ENCODE results near the gene COPS4. TPM values are rescaled to one million over a fixed set of nuclear protein-coding genes. Genes with fewer than 3 reads are reported as not detected.

The COPS4 gene
- total RNA-seq, 2 donors from 2014 or later, result 50.5 to 56.9 TPM

DNA sequence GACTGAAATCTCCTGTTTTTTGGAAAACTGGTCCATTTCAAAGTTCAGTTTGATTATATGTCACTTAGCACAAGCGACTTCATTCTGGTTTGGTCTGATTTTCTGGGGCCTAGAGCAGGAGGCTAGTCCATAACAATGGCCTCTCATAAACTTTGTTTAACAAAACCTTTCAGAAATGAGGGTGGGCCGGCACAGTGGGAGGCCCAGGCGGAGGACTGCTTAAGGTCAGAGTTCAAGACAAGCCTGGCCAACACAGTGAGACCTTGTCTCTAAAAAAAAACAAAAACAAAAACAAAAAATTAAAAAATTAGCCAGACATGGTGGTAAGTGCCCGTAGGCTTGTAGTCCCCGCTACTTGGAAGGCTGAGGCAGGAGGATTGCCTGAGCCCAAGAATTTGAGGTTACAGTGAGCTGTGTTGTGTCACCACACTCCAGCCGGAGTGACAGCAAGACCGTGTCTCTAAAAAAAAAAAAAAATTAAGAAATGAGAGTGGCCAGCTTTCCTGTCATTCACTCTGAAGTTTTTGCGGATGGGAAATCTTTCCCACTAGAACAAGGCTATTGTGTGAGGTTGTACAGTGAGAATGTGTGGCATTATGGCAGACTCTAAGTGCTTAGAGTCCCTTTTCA lies 80.8 kb downstream of the COPS4 start:
- no peaks in the 10 kb centered on the region for H3K9me3 ChIP-seq
- H3K27me3 ChIP-seq (replicated peaks; ENCODE audit: insufficient read depth), result no peaks in the 10 kb centered on the region
- 78% methylated on average over 8 of the region's 8 CpGs for WGBS
- TF ChIP-seq, protein P1, sequence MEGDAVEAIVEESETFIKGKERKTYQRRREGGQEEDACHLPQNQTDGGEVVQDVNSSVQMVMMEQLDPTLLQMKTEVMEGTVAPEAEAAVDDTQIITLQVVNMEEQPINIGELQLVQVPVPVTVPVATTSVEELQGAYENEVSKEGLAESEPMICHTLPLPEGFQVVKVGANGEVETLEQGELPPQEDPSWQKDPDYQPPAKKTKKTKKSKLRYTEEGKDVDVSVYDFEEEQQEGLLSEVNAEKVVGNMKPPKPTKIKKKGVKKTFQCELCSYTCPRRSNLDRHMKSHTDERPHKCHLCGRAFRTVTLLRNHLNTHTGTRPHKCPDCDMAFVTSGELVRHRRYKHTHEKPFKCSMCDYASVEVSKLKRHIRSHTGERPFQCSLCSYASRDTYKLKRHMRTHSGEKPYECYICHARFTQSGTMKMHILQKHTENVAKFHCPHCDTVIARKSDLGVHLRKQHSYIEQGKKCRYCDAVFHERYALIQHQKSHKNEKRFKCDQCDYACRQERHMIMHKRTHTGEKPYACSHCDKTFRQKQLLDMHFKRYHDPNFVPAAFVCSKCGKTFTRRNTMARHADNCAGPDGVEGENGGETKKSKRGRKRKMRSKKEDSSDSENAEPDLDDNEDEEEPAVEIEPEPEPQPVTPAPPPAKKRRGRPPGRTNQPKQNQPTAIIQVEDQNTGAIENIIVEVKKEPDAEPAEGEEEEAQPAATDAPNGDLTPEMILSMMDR (IDR thresholded peaks at IDR 0.05), result no peak
- TF ChIP-seq POLR2A (IDR thresholded peaks at IDR 0.05) (no peak), POLR2AphosphoS5 (IDR thresholded peaks at IDR 0.05) (no peak)
- H3K4me1 ChIP-seq (replicated peaks), result no peaks in the 10 kb centered on the region
- H3K4me3 ChIP-seq, result no peak overlapping the region
- intact Hi-C loops (cut with DNase I), result no loop called here
- H3K36me3 ChIP-seq, result no peaks in the 10 kb centered on the region
- no peak overlapping the region for H3K27ac ChIP-seq
- DNase-seq (ENCODE audit: low spot score), result no peak

DNA sequence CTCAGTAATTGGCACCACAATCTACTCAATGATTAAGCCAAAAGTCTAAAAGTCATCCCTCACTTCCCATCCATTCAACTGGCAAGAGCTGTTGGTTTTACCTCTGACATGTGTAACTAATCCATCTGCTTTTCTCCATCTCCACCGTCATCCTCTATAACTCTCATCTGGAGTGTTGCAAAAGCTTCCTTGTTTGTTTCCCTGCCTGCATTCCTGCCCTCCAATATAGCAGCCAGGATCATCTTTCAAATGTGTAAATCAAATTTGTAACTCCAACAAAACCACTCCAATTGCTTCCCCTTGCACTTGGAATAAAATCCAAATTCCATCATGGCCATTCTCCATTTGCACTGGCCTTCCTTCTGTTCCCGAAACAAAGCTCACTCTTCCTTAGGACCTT lies 83.9 kb downstream of the COPS4 start:
- WGBS, result 63% methylated on average over 2 of the region's 2 CpGs
- H3K4me1 ChIP-seq (replicated peaks), result no peaks in the 10 kb centered on the region
- no peaks in the 10 kb centered on the region for H3K27me3 ChIP-seq (replicated peaks; ENCODE audit: insufficient read depth)
- TF ChIP-seq, protein P1 (IDR thresholded peaks at IDR 0.05), result no peak
- TF ChIP-seq POLR2AphosphoS5 (IDR thresholded peaks at IDR 0.05) (no peak), POLR2A (IDR thresholded peaks at IDR 0.05) (no peak)
- H3K36me3 ChIP-seq, result no peaks in the 10 kb centered on the region
- no peak overlapping the region for H3K27ac ChIP-seq
- H3K4me3 ChIP-seq, result no peak overlapping the region
- intact Hi-C loops (cut with DNase I), result no loop called here
- DNase-seq (ENCODE audit: low spot score), result no peak
- no peaks in the 10 kb centered on the region for H3K9me3 ChIP-seq

DNA sequence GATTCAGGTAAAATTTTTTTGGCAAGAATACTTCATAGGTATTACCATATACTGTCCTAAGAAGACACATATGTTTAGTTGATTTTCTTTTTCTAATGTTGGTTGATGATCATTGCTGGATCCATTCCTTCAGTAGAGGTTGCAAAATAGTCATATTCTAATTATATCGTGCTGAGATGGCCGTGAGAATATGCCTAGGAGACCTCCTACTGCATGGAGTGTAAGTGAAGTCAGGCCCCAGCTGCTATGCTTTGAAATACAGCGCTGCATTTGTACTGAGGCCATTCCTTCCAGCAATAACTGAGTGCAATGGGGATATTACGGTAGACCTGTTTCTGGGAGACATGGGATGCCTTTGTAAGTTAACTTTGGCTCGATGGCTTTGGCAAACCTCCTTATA lies 86.3 kb downstream of the COPS4 start:
- 89% methylated on average over 5 of the region's 5 CpGs for WGBS
- DNase-seq (ENCODE audit: low spot score), result no peak
- no peaks in the 10 kb centered on the region for H3K36me3 ChIP-seq
- intact Hi-C loops (cut with DNase I), result no loop called here
- TF ChIP-seq POLR2A (IDR thresholded peaks at IDR 0.05), result no peak
- TF ChIP-seq, protein P1 (IDR thresholded peaks at IDR 0.05), result no peak
- TF ChIP-seq POLR2AphosphoS5 (IDR thresholded peaks at IDR 0.05), result no peak
- no peak overlapping the region for H3K4me3 ChIP-seq
- H3K27ac ChIP-seq, result no peak overlapping the region
- no peaks in the 10 kb centered on the region for H3K4me1 ChIP-seq (replicated peaks)
- H3K27me3 ChIP-seq (replicated peaks; ENCODE audit: insufficient read depth), result no peaks in the 10 kb centered on the region
- H3K9me3 ChIP-seq, result no peaks in the 10 kb centered on the region

DNA sequence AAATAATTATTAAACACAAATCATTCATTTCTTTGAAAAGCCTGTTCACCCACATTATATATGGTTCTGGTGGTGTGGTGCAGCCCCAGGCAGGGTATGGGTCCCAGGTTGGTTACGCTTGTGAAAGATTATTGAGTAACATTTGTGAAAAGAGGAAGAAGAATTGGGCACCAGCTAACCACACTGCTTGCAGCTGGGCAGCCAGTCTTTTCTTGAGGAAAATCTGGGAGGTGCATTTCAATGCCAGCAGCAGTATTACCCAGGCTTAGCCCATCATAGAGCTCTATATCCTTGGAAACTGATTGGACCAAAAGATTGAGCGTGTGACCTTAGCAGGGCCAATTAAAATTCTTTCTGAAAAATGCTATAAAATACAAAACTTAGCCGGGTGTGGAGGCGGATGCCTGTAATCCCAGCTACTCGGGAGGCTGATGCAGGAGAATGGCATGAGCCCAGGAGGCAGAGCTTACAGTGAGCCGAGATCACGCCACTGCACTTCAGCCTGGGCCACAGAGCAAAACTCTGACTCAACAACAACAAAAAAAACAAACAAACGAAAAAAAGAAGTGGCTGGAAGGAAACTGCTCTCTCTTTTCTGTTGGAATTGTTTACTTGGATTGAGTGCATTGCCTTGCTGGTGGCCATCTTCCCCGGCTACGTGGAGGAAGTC lies 89.3 kb downstream of the COPS4 start:
- Histone ChIP-seq H3K27ac (no peak overlapping the region), H3K36me3 (no peaks in the 10 kb centered on the region), H3K4me3 (no peak overlapping the region), H3K9me3 (no peaks in the 10 kb centered on the region), H3K27me3 (replicated peaks; ENCODE audit: insufficient read depth) (no peaks in the 10 kb centered on the region), H3K4me1 (replicated peaks) (no peaks in the 10 kb centered on the region)
- 73% methylated on average over 10 of the region's 10 CpGs for WGBS
- no peak for TF ChIP-seq POLR2A (IDR thresholded peaks at IDR 0.05)
- TF ChIP-seq, protein P1 (IDR thresholded peaks at IDR 0.05), result no peak
- TF ChIP-seq POLR2AphosphoS5 (IDR thresholded peaks at IDR 0.05), result no peak
- DNase-seq (ENCODE audit: low spot score), result no peak
- intact Hi-C loops (cut with DNase I), result no loop called here

Small RNAs within 50 kb of the gene (small RNA-seq; reads per million reads assigned to genes)
- gene RNU6-615P, result 0 reads per million in 2 donors

Other genes with a start within 250 kb of the COPS4 start
- gene SCD5, start 236.4 kb upstream of the COPS4 start, total RNA-seq, result 100 to 1,000 TPM in 1 of 2 donors, 10 to 100 TPM in 1; 24.0 to 122 TPM
- gene SEC31A, start 144.0 kb upstream of the COPS4 start, total RNA-seq, result 100 to 1,000 TPM; 191 to 196 TPM
- gene THAP9, start 134.4 kb upstream of the COPS4 start, total RNA-seq, result 1 to 10 TPM; 7.6 to 8.6 TPM
- 10 to 100 TPM in 1 of 2 donors, 1 to 10 TPM in 1; 9.7 to 13.9 TPM for gene LIN54, start 24.4 kb upstream of the COPS4 start, total RNA-seq
- 1 to 10 TPM; 2.6 to 3.9 TPM for gene PLAC8, start 79.5 kb downstream of the COPS4 start, total RNA-seq
- gene COQ2, start 249.6 kb downstream of the COPS4 start, total RNA-seq, result 10 to 100 TPM; 12.8 to 13.1 TPM